GM12878 (cell line): ENCODE data around the gene NPR1. TPM values are rescaled to one million over a fixed set of nuclear protein-coding genes. Genes with fewer than 3 reads are reported as not detected.
A peak's percentile ranks its signal among the peaks of the same experiment; 100 is the strongest.

Experiments used
- ATF7 ChIP-seq: fragments of 450-650 bp; IDR thresholded peaks from 2 replicates; pipeline ENCODE4 v1.6.1; 2016; ENCODE audit warnings: low read depth, mild to moderate bottlenecking
- BACH1 ChIP-seq: fragments of 450-650 bp; IDR thresholded peaks from 2 replicates; pipeline ENCODE4 v1.6.1; 2017; ENCODE audit warnings: mild to moderate bottlenecking, borderline replicate concordance
- CBFB ChIP-seq: IDR thresholded peaks from 2 replicates; pipeline ENCODE4 v1.6.1; 2016; ENCODE audit warnings: antibody characterized with exemption, low read depth
- E2F4 ChIP-seq: IDR thresholded peaks from 2 replicates; pipeline ENCODE4 v1.6.1; 2012; ENCODE audit warnings: low read depth, low read length, improper control_type of control experiment
- EGR1 ChIP-seq, 2 experiments: IDR thresholded peaks; 1 replicate in 1 of 2; 2 replicates in 1 of 2; pipeline ENCODE4 v1.6.1; 2011 to 2012; ENCODE audit warnings: low read depth in 2 of 2, low read length in 2 of 2, borderline replicate concordance in 1 of 2, mild to moderate bottlenecking in 1 of 2, moderate library complexity in 1 of 2
- ELK1 ChIP-seq: IDR thresholded peaks from 2 replicates; pipeline ENCODE4 v1.6.1; 2012; ENCODE audit warnings: low read depth, low read length, improper control_type of control experiment
- ETV6 ChIP-seq, 2 experiments: fragments of 450-650 bp in 1 of 2; IDR thresholded peaks in 1 of 2; conservative IDR thresholded peaks in 1 of 2; 2 replicates each; pipeline ENCODE4 v1.6.1; 2014; ENCODE audit warnings: antibody characterized with exemption in 1 of 2, borderline replicate concordance in 1 of 2, low read depth in 1 of 2, mild to moderate bottlenecking in 1 of 2, moderate library complexity in 1 of 2
- HSF1 ChIP-seq: fragments of 150-350 bp; IDR thresholded peaks from 2 replicates; pipeline ENCODE4 v1.6.1; 2014; ENCODE audit warnings: mild to moderate bottlenecking, low read depth, low read length
- KDM1A ChIP-seq: fragments of 200-600 bp; sonication (generic); IDR thresholded peaks from 2 replicates; pipeline ENCODE4 v1.6.1; 2016; ENCODE audit warnings: borderline replicate concordance
- NFXL1 ChIP-seq: fragments of 450-650 bp; IDR thresholded peaks from 2 replicates; pipeline ENCODE4 v1.6.1; 2017; ENCODE audit warnings: antibody characterized with exemption, mild to moderate bottlenecking, borderline replicate concordance
- NRF1 ChIP-seq: conservative IDR thresholded peaks from 2 replicates; pipeline ENCODE4 v1.6.1; 2011; ENCODE audit warnings: mild to moderate bottlenecking, low read depth, low read length, improper control_type of control experiment
- PAX5 ChIP-seq: IDR thresholded peaks from 2 replicates; pipeline ENCODE4 v1.6.1; 2011; ENCODE audit warnings: low read depth, low read length, borderline replicate concordance
- RBBP5 ChIP-seq: fragments of 200-600 bp; sonication (generic); conservative IDR thresholded peaks from 2 replicates; pipeline ENCODE4 v1.6.1; 2016
- REST ChIP-seq: IDR thresholded peaks from 2 replicates; pipeline ENCODE4 v1.6.1; 2012; ENCODE audit warnings: mild to moderate bottlenecking, low read depth, low read length
- RUNX3 ChIP-seq: IDR thresholded peaks from 2 replicates; pipeline ENCODE4 v1.6.1; 2012; ENCODE audit warnings: low read length, inconsistent platforms
- SIX5 ChIP-seq: IDR thresholded peaks from 2 replicates; pipeline ENCODE4 v1.6.1; 2011; ENCODE audit warnings: mild to moderate bottlenecking, low read depth, low read length, moderate library complexity; ENCODE audit not compliant: severe bottlenecking
- SMAD1 ChIP-seq: fragments of 450-650 bp; IDR thresholded peaks from 2 replicates; pipeline ENCODE4 v1.6.1; 2018; ENCODE audit warnings: mild to moderate bottlenecking, low read depth; ENCODE audit not compliant: partially characterized antibody
- TAF1 ChIP-seq: IDR thresholded peaks from 2 replicates; pipeline ENCODE4 v1.6.1; 2011; ENCODE audit warnings: mild to moderate bottlenecking, low read depth, low read length, borderline replicate concordance
- TBL1XR1 ChIP-seq: IDR thresholded peaks from 2 replicates; pipeline ENCODE4 v1.6.1; 2012; ENCODE audit warnings: low read depth, low read length, improper control_type of control experiment
- TCF3 ChIP-seq: IDR thresholded peaks from 2 replicates; pipeline ENCODE4 v1.6.1; 2012; ENCODE audit warnings: low read depth, mild to moderate bottlenecking, low read length, borderline replicate concordance; ENCODE audit not compliant: insufficient read depth
- polyA plus RNA-seq, 11 experiments: library from polyadenylated mRNA; depleted of rRNA in 4 of 11; unstranded in 6 of 11; stranded (reverse) in 5 of 11; fragments of >200 nt; fragmentation: Nextera tagmentation in 4 of 11; fragmentation: Illumina TruSeq in 1 of 11; extraction: Ambion mirVana in 4 of 11; extraction: Trizol in 1 of 11; gene quantifications; 1 replicate in 1 of 11; 2 replicates in 10 of 11; pipeline versions ENCODE4 v1.2.1 to v1.2.3, GENCODE V29; 2011 to 2016; ENCODE audit warnings: inconsistent platforms in 2 of 11, missing spikeins in 2 of 11, low read depth in 1 of 11
- total RNA-seq, 4 experiments: library from RNA; depleted of rRNA in 3 of 4; stranded (reverse); fragments of >200 nt in 3 of 4; fragmentation: Illumina TruSeq in 1 of 4; extraction: Trizol in 1 of 4; gene quantifications; 2 replicates each; pipeline versions ENCODE4 v1.2.1 to v1.2.3, GENCODE V29; 2013 to 2021

Gene NPR1
- total and polyA plus RNA-seq, 10 of the 15 experiments (the other 5 are each of a cell fraction or from before 2014, with no cell fraction given): 0.09 to 2.1 (median 0.28) TPM; not detected in 1

- TF ChIP-seq REST (no peak), TAF1 (peak; percentile 93), EGR1 (IDR thresholded peaks at IDR 0.05; ENCODE audit: borderline replicate concordance in 1 of 2, low read depth in 2 of 2, low read length in 2 of 2) (peak in 1 of 2 experiments; percentile 33; a peak in 1 of 3 replicates), ETV6 (conservative IDR thresholded peaks at IDR 0.05 in 1 of 2, IDR thresholded peaks at IDR 0.05 in 1 of 2; ENCODE audit: borderline replicate concordance in 1 of 2, low read depth in 1 of 2) (no peak; a peak in 1 of 4 replicates), RBBP5 (no peak), BACH1 (no peak), ELK1 (0 out of 2 replicates have a peak, but pooled peaks have one; percentile 33), NFXL1 (no peak), TBL1XR1 (peak; percentile 95), SIX5 (no peak), ATF7 (peak; percentile 94), NRF1 (no peak), PAX5 (0 out of 2 replicates have a peak, but pooled peaks have one; percentile 6), SMAD1 (peak; percentile 72), CBFB (peak; percentile 44; the same call in 1 of the 2 replicates), E2F4 (0 out of 2 replicates have a peak, but pooled peaks have one; percentile 57), RUNX3 (peak; percentile 57), KDM1A (no peak), TCF3 (no peak), HSF1 (no peak)
These were observed 7.4 kb upstream of the NPR1 start, which contains the start of gene ILF2 (continued) for GRCh38 chr1:153670859-153671627.
